Ectodermal cell (in vitro differentiated cells): ENCODE results near the gene FXYD4.
A peak's percentile ranks its signal among the peaks of the same experiment; 100 is the strongest.
"Not testable (repeated sequence)": the region's sequence is repeated elsewhere in the genome, so short reads cannot be mapped to it uniquely, and the experiment has no call there.

Experiments used
- H3K27ac ChIP-seq: 2 replicates; pipeline ENCODE4 v1.7.0; 2013; ENCODE audit warnings: mild to moderate bottlenecking, low read depth, low read length; ENCODE audit not compliant: insufficient read depth, poor library complexity, severe bottlenecking
- H3K27me3 ChIP-seq: 2 replicates; pipeline ENCODE4 v1.7.0; 2013; ENCODE audit warnings: mild to moderate bottlenecking, low read length; ENCODE audit not compliant: insufficient read depth, control insufficient read depth, poor library complexity, severe bottlenecking
- H3K36me3 ChIP-seq: one replicate; pipeline ENCODE4 v1.7.0; 2013; ENCODE audit warnings: low read length; ENCODE audit not compliant: control insufficient read depth, insufficient read depth
- H3K4me1 ChIP-seq: one replicate; pipeline ENCODE4 v1.7.0; 2013; ENCODE audit warnings: low read length; ENCODE audit not compliant: control insufficient read depth, insufficient read depth
- H3K4me3 ChIP-seq: 2 replicates; pipeline ENCODE4 v1.7.0; 2013; ENCODE audit warnings: low read depth, low read length, control low read depth; ENCODE audit not compliant: insufficient read depth
- H3K9me3 ChIP-seq: 2 replicates; pipeline ENCODE4 v1.7.0; 2013; ENCODE audit warnings: mild to moderate bottlenecking, low read length, moderate library complexity; ENCODE audit not compliant: control insufficient read depth
- WGBS, 2 experiments: methylation state at CpG; one replicate each; pipeline ENCODE4 v1.1.7; 2013; ENCODE audit warnings: missing lambda C conversion rate in 2 of 2; 5-methylcytosine and 5-hydroxymethylcytosine counted together

FXYD4 gene

DNA sequence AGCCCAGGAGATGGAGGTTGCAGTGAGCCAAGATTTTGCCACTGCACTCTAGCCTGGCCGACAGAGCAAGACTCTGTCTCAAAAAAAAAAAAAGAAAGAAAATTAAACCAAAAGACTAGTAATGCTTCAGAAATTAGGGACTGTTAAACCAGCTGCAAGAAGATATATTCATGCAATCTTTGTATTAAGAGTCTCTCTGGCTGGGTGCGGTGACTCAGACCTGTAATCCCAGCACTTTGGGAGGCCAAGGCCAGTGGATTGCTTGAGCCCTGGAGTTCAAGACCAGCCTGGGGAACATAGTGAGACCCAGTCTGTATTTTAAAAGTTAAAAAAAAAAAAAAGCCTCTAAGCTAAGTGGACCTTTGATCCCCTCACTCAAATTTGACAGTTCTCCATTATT lies 40.1 kb downstream of the FXYD4 start:
- Histone ChIP-seq H3K27ac (no peak overlapping the region), H3K4me3 (no peak overlapping the region), H3K36me3 (no peaks in the 10 kb centered on the region), H3K9me3 (no peaks in the 10 kb centered on the region), H3K4me1 (no peaks in the 10 kb centered on the region), H3K27me3 (no peaks in the 10 kb centered on the region)
- 90 to 92% methylated on average over 2 of the region's 2 CpGs for WGBS, 2 experiments

DNA sequence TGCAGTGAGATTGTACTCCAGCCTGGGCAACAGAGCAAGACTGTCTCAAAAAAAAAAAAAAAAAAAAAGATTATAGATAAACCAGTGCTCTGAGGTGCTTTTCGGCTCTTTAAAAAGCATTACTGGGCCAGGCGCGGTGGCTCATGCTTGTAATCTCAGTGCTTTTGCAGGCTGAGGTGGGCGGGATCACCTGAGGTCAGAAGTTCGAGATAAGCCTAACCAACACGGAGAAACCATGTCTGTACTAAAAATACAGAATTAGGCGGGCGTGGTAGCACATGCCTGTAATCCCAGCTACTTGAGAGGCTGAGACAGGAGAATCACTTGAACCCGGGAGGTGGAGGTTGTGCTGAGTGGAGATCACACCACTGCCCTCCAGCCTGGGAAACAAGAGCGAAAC lies 44.1 kb downstream of the FXYD4 start:
- Histone ChIP-seq H3K27ac (no peak overlapping the region), H3K27me3 (no peaks in the 10 kb centered on the region), H3K4me3 (no peak overlapping the region), H3K9me3 (no peaks in the 10 kb centered on the region), H3K4me1 (no peaks in the 10 kb centered on the region), H3K36me3 (no peaks in the 10 kb centered on the region)
- WGBS, 2 experiments: 92 to 93% methylated on average over 9 to 10 of the region's 10 CpGs

DNA sequence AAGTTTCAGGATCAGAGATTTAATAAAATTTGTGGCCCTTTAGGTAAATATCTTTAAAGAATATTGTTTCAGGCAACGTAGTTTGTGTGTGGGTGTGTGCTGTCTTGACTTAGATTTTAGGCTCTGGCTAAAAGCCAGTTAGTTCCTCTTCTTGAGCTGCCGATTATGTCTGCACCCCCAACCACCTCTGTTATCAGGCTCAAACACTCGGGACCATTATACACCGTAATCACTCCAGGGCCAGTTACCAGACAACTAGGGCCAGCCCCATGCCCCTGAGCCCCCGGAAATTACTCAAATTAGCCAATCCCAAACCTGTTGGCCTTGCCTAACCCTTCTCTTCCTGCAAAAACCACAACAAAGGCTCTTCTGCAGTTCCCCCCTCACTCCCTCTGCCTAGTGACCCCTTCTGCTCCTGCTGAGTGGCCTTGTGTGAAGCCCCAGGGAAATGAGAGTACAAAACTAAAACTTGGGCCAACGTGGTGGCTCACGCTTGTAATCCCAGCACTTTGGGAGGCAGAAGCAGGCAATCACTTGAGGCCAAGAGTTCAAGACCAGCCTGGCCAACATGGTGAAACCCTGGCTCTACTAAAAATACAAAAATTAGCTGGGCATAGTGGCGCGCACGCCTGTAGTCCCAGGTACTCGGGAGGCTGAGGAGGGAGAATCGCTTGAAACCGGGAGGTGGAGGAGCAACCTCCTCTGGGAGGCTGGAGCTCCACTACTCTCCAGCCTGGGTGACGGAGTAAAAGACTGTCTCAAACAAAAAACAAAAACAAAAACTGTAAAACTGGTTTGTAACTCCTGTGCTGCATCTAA lies 46.7 kb downstream of the FXYD4 start:
- 87 to 90% methylated on average over 14 of the region's 14 CpGs for WGBS, 2 experiments
- Histone ChIP-seq H3K4me3 (no peak overlapping the region), H3K4me1 (no peaks in the 10 kb centered on the region), H3K9me3 (peaks cover 3% of the 10 kb centered on the region), H3K27me3 (no peaks in the 10 kb centered on the region), H3K27ac (no peak overlapping the region), H3K36me3 (no peaks in the 10 kb centered on the region)

DNA sequence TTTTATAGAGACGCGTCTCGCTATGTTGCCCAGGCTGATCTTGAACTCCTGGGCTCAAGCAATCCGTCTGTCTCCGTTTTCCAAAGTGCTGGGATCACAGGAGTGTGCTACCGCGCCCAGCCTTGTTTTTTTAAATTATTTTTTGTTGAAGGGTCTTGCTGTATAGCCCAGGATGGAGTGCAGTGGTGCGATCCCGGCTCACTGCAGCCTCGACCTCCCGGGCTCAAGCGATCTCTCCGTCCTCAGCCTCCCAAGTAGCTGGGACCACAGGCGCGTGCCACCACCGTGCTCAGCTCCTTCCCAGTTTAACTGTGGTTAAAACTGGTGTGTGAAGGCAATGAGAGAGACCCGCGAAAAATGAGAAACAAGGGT lies 48.5 kb downstream of the FXYD4 start:
- H3K36me3 ChIP-seq: no peaks in the 10 kb centered on the region
- WGBS, 2 experiments: 87 to 89% methylated on average over 18 of the region's 18 CpGs
- no peaks in the 10 kb centered on the region for H3K27me3 ChIP-seq
- no peaks in the 10 kb centered on the region for H3K4me1 ChIP-seq
- peaks cover 3% of the 10 kb centered on the region for H3K9me3 ChIP-seq
- peak overlapping the region; percentile 34 for H3K4me3 ChIP-seq
- H3K27ac ChIP-seq: no peak overlapping the region

DNA sequence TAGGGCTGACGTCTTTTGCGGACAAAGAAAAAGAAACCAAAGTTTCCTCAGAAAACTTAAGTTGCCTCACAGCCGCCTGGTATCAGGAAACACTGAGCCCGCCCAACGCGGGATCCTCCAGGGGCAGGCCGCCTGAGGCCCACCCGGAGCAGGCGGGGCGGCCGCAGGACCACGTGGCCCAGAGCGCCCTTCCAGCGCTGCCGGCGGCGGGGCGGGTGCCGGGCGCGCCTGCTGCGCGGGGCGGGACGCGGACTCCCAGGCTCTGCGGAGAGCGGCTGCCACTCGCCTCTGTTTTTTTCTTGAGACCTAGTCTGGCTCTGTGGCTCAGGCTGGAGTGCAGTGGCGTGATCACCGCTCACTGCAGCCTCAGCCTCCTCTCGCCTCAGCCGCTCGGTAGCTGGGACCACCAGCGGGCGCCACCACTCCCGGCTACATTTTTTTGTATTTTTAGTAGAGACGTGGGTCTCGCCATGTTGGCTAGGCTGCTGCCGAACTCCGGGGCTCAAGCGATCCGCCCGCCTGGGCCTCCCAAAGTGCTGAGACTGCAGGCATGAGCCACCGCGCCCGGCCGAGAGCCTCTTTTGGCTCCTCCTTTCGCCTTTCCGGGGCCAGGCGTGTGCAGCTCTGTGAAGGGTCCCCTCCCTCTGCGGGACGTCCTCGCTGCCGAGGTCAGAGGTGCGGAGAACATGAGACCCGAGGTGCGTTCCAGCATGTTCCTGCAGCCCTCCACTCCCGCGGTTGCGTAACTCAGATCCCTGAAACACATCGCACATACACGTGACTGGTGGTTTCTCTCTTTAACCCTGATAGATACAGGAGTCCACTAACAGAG lies 49.1 kb downstream of the FXYD4 start:
- WGBS, 2 experiments: 4% methylated on average over 63 of the region's 63 CpGs
- Histone ChIP-seq H3K9me3 (peaks cover 3% of the 10 kb centered on the region), H3K4me3 (peak overlapping the region; percentile 34), H3K27ac (no peak overlapping the region), H3K4me1 (no peaks in the 10 kb centered on the region), H3K27me3 (no peaks in the 10 kb centered on the region), H3K36me3 (no peaks in the 10 kb centered on the region)

DNA sequence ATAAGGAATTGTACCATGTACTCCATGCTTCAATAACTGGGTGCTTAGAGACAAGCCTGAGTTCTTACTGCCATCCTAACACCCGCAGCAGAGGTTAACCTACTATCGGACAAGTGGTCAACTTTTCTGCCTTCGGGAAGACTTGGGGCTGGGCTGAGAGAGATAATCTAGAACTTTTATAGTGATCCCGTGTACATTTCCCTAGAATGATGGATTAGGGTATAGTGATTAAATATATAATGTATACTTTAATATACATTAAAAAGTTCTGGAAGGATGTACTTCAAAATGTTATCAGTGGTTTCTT lies 49.7 kb downstream of the FXYD4 start:
- Histone ChIP-seq H3K9me3 (peaks cover 3% of the 10 kb centered on the region), H3K4me3 (peak overlapping the region; percentile 34), H3K27me3 (no peaks in the 10 kb centered on the region), H3K36me3 (no peaks in the 10 kb centered on the region), H3K27ac (no peak overlapping the region), H3K4me1 (no peaks in the 10 kb centered on the region)
- 87 to 92% methylated on average over 3 of the region's 4 CpGs for WGBS, 2 experiments

DNA sequence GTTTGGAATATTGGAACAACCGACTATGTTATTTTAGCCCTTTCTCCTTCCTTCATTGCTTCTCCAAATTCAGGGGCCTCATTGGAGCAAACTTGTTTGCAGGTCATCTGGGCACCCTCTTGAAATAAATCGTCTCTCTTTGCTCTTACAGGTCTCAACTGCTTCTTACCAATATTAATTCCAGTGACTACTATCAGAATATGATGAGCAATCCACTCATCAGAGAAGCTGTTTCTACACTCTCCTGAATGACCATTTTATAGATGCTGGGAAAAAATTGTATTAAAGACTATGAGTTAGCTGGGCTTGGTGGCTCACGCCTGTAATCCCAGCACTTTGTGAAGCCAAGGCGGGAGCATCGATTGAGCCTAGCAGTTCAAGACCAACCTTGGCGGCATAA lies 50.1 kb downstream of the FXYD4 start:
- no peak overlapping the region for H3K27ac ChIP-seq
- H3K27me3 ChIP-seq: no peaks in the 10 kb centered on the region
- H3K4me1 ChIP-seq: no peaks in the 10 kb centered on the region
- 86 to 93% methylated on average over 6 of the region's 6 CpGs for WGBS, 2 experiments
- no peaks in the 10 kb centered on the region for H3K36me3 ChIP-seq
- H3K9me3 ChIP-seq: peaks cover 3% of the 10 kb centered on the region
- no peak overlapping the region for H3K4me3 ChIP-seq

DNA sequence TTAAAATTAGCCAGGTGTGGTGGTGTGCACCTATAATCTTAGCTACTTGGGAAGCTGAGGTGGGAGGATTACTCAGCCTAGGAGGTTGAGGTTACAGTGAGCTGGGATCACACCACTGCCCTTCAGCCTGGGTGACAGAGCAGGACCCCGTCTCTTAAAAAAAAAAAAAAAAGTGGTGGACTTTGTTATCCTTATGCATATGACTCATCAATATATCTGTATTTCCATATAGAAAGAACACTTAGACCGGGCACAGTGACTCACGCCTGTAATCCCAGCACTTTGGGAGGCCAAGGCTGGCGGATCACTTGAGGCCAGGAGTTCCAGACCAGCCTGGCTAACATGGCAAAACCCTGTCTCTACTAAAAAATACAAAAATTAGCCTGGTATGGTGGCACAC lies 50.5 kb downstream of the FXYD4 start:
- 90 to 93% methylated on average over 3 of the region's 4 CpGs for WGBS, 2 experiments
- H3K27ac ChIP-seq, H3K36me3 ChIP-seq, H3K4me3 ChIP-seq, H3K4me1 ChIP-seq, H3K27me3 ChIP-seq, H3K9me3 ChIP-seq: not testable (repeated sequence)

DNA sequence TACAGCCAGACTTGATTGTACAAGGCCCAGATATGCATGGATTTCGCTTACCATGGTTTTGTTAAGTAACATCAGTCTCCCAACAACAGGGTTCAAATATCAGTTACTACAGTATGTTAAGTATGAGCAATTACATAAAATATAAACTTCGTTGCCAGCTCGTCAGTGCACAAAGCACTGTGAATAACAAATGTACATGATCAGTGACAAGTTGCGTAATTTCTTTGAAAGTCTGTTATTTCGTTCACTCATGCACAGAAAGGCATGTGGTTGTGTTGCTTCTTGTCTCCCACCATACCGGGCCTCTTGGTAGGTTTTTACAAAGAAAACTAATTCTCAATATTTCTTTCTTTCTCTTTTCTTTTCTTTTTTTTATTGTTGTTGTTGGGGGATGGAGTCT lies 53.0 kb downstream of the FXYD4 start:
- 95 to 97% methylated on average over 5 to 6 of the region's 6 CpGs for WGBS, 2 experiments
- H3K4me1 ChIP-seq: no peaks in the 10 kb centered on the region
- no peaks in the 10 kb centered on the region for H3K27me3 ChIP-seq
- H3K27ac ChIP-seq: no peak overlapping the region
- no peaks in the 10 kb centered on the region for H3K36me3 ChIP-seq
- H3K4me3 ChIP-seq: no peak overlapping the region
- H3K9me3 ChIP-seq: peaks cover 3% of the 10 kb centered on the region
